Liver (tissue), 9 donors: ENCODE data around the gene SCLT1. TPM values are rescaled to one million over a fixed set of nuclear protein-coding genes. Genes with fewer than 3 reads are reported as not detected.

Source experiments
- DNase-seq: peaks from one replicate; pipeline ENCODE4 v3.0.0-alpha.2; 2017; ENCODE audit warnings: low spot score
- H3K27ac ChIP-seq, 2 donors: one replicate each; pipeline ENCODE4 v1.7.0; 2013; ENCODE audit warnings: inconsistent platforms in 2 of 2, low read length in 2 of 2, control low read depth in 1 of 2, low read depth in 1 of 2, mild to moderate bottlenecking in 1 of 2
- H3K27me3 ChIP-seq, 4 donors: one replicate each; pipeline versions ENCODE4 v1.6.1 to v1.7.0; 2013; ENCODE audit warnings: low read length in 3 of 4, inconsistent platforms in 1 of 4, mild to moderate bottlenecking in 1 of 4, moderate library complexity in 1 of 4; ENCODE audit not compliant: control insufficient read depth in 4 of 4, insufficient read depth in 4 of 4
- H3K36me3 ChIP-seq, 4 donors: one replicate each; pipeline versions ENCODE4 v1.6.1 to v1.7.0; 2013; ENCODE audit warnings: low read length in 3 of 4, mild to moderate bottlenecking in 3 of 4, low read depth in 1 of 4, moderate library complexity in 1 of 4; ENCODE audit not compliant: control insufficient read depth in 4 of 4, insufficient read depth in 3 of 4
- H3K4me1 ChIP-seq, 4 donors: one replicate each; pipeline versions ENCODE4 v1.6.1 to v1.7.0; 2013; ENCODE audit warnings: low read length in 3 of 4, mild to moderate bottlenecking in 3 of 4, moderate library complexity in 1 of 4; ENCODE audit not compliant: control insufficient read depth in 4 of 4, insufficient read depth in 4 of 4
- H3K4me3 ChIP-seq, 3 donors: one replicate each; pipeline versions ENCODE4 v1.6.1 to v1.7.0; 2013; ENCODE audit warnings: low read length in 3 of 3, control low read depth in 1 of 3, low read depth in 1 of 3, mild to moderate bottlenecking in 1 of 3
- H3K9ac ChIP-seq, 2 donors: one replicate each; pipeline ENCODE4 v1.7.0; 2013; ENCODE audit warnings: low read length in 2 of 2, mild to moderate bottlenecking in 2 of 2, moderate library complexity in 2 of 2, control low read depth in 1 of 2, low read depth in 1 of 2
- H3K9me3 ChIP-seq, 4 donors: one replicate each; pipeline versions ENCODE4 v1.6.1 to v1.7.0; 2013; ENCODE audit warnings: low read length in 3 of 4; ENCODE audit not compliant: control insufficient read depth in 4 of 4
- FOXA1 ChIP-seq: IDR thresholded peaks from 2 replicates; pipeline ENCODE4 v1.6.1; 2016; ENCODE audit warnings: antibody characterized with exemption
- FOXA2 ChIP-seq: IDR thresholded peaks from 2 replicates; pipeline ENCODE4 v1.6.1; 2016; ENCODE audit warnings: antibody characterized with exemption
- GABPA ChIP-seq, 2 donors: IDR thresholded peaks in 1 of 2; conservative IDR thresholded peaks in 1 of 2; 2 replicates each; pipeline ENCODE4 v1.6.1; 2016; ENCODE audit warnings: antibody characterized with exemption in 2 of 2, mild to moderate bottlenecking in 1 of 2, moderate library complexity in 1 of 2
- HNF4A ChIP-seq, 2 donors: conservative IDR thresholded peaks; 2 replicates each; pipeline ENCODE4 v1.6.1; 2016; ENCODE audit warnings: antibody characterized with exemption in 2 of 2, mild to moderate bottlenecking in 2 of 2
- HNF4G ChIP-seq: IDR thresholded peaks from 2 replicates; pipeline ENCODE4 v1.6.1; 2016; ENCODE audit warnings: antibody characterized with exemption
- NR2F2 ChIP-seq: IDR thresholded peaks from 2 replicates; pipeline ENCODE4 v1.6.1; 2016; ENCODE audit warnings: antibody characterized with exemption
- RAD21 ChIP-seq, 2 donors: IDR thresholded peaks; 2 replicates each; pipeline ENCODE4 v1.6.1; 2016; ENCODE audit warnings: antibody characterized with exemption in 2 of 2, mild to moderate bottlenecking in 2 of 2
- RXRA ChIP-seq, 2 donors: IDR thresholded peaks; 2 replicates each; pipeline ENCODE4 v1.6.1; 2017 to 2018; ENCODE audit warnings: antibody characterized with exemption in 2 of 2, mild to moderate bottlenecking in 1 of 2
- TAF1 ChIP-seq: conservative IDR thresholded peaks from 2 replicates; pipeline ENCODE4 v1.6.1; 2016; ENCODE audit warnings: antibody characterized with exemption, mild to moderate bottlenecking
- WGBS: extraction: QIAGEN DNeasy Blood & Tissue Kit; methylation state at CpG from one replicate; pipeline ENCODE4 v1.1.7; 2013; 5-methylcytosine and 5-hydroxymethylcytosine counted together
- polyA plus RNA-seq, 2 donors: library from polyadenylated mRNA; stranded (reverse) in 1 of 2; unstranded in 1 of 2; fragments of 200-250 nt in 1 of 2; fragments of >200 nt in 1 of 2; fragmentation: Nextera tagmentation in 1 of 2; extraction: Ambion mirVana in 1 of 2; gene quantifications; one replicate each; pipeline versions ENCODE4 v1.2.1 to v1.2.3, GENCODE V29; 2013 to 2015
- total RNA-seq, 2 donors: library from RNA; depleted of rRNA; stranded (reverse); fragments of >200 nt; gene quantifications; one replicate each; pipeline ENCODE4 v1.2.3, GENCODE V29; 2014
- TF ChIP-seq, protein P1 (sequence below): IDR thresholded peaks from 2 replicates; pipeline ENCODE4 v1.6.1; 2016; ENCODE audit warnings: antibody characterized with exemption
- TF ChIP-seq, protein P2 (sequence below): fragments of 150-350 bp; IDR thresholded peaks from 2 replicates; pipeline ENCODE4 v1.5.1; 2017; ENCODE audit warnings: improper control_type of control experiment, low read depth, low read length; ENCODE audit not compliant: missing input control
- TF ChIP-seq, protein P3 (sequence below): IDR thresholded peaks from 2 replicates; pipeline ENCODE4 v1.6.1; 2016; ENCODE audit warnings: antibody characterized with exemption
- donor health status: healthy.
- donor health status: healthy.
- donor health status: healthy.
- donor health status: healthy.
- donor health status: healthy.

The SCLT1 gene
- total and polyA plus RNA-seq, 4 donors, result 1.2 to 14.2 (median 4.0) TPM

DNA sequence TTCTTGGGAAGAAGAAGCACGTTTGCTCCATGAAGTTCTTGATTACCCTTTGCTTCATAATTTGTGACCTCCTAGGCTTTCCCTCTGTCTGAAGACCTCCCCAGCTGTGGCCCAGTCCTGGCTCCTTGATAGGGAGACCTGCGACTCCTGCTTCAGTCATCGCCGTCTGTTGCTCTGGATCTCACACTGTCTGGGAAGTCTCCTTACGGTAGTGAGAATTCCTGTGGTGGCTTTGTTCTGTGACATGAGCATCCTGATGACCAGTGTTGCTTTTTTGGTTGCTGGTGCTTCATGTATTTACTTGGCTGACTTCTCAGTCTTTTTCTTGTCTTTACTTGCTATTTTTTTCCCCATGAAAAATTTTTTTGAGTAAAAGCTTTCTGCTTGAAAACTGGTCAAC is 239.6 kb downstream of the SCLT1 start:
- Histone ChIP-seq H3K4me3 (no peak overlapping the region), H3K36me3 (peaks cover 11 to 90% (median 60%) of the 10 kb centered on the region in 4 donors), H3K4me1 (no peaks in the 10 kb centered on the region), H3K27ac (no peak overlapping the region), H3K27me3 (no peaks in the 10 kb centered on the region), H3K9me3 (no peaks in the 10 kb centered on the region), H3K9ac (no peak overlapping the region)
- DNase-seq, result no peak
- 93% methylated on average over 5 of the region's 5 CpGs for WGBS
- TF ChIP-seq, protein P1, sequence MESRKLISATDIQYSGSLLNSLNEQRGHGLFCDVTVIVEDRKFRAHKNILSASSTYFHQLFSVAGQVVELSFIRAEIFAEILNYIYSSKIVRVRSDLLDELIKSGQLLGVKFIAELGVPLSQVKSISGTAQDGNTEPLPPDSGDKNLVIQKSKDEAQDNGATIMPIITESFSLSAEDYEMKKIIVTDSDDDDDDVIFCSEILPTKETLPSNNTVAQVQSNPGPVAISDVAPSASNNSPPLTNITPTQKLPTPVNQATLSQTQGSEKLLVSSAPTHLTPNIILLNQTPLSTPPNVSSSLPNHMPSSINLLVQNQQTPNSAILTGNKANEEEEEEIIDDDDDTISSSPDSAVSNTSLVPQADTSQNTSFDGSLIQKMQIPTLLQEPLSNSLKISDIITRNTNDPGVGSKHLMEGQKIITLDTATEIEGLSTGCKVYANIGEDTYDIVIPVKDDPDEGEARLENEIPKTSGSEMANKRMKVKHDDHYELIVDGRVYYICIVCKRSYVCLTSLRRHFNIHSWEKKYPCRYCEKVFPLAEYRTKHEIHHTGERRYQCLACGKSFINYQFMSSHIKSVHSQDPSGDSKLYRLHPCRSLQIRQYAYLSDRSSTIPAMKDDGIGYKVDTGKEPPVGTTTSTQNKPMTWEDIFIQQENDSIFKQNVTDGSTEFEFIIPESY, result no peak
- TF ChIP-seq HNF4G (no peak), GABPA (IDR thresholded peaks at IDR 0.05 in 1 of 2, conservative IDR thresholded peaks at IDR 0.05 in 1 of 2) (no peak), NR2F2 (no peak), RXRA (IDR thresholded peaks at IDR 0.05) (no peak)

DNA sequence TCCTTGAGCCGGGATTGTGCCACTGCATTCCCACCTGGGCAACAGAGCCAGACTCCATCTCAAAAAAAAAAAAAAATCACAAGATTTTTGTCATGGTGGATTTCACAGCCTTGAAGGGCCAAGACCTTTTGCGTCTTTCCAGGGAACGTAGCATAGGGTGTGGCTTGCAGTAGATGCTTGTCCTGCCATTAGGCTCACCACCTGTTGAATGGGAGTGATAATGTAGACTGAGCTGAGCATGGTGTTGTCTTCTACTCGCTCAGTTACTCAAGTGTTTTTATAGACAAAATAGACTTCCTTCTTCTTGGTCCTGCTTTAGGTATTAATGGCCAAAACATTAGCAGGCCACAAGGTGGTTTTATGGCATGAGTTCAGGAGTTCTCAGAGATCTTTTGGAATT is 243.1 kb downstream of the SCLT1 start:
- Histone ChIP-seq H3K36me3 (peaks cover 8 to 82% (median 43%) of the 10 kb centered on the region in 4 donors), H3K9me3 (no peaks in the 10 kb centered on the region), H3K27me3 (no peaks in the 10 kb centered on the region), H3K4me1 (peaks cover 0 to 5% (median under 1%) of the 10 kb centered on the region in 4 donors), H3K27ac (no peak overlapping the region), H3K4me3 (no peak overlapping the region), H3K9ac (no peak overlapping the region)
- TF ChIP-seq, protein P2, sequence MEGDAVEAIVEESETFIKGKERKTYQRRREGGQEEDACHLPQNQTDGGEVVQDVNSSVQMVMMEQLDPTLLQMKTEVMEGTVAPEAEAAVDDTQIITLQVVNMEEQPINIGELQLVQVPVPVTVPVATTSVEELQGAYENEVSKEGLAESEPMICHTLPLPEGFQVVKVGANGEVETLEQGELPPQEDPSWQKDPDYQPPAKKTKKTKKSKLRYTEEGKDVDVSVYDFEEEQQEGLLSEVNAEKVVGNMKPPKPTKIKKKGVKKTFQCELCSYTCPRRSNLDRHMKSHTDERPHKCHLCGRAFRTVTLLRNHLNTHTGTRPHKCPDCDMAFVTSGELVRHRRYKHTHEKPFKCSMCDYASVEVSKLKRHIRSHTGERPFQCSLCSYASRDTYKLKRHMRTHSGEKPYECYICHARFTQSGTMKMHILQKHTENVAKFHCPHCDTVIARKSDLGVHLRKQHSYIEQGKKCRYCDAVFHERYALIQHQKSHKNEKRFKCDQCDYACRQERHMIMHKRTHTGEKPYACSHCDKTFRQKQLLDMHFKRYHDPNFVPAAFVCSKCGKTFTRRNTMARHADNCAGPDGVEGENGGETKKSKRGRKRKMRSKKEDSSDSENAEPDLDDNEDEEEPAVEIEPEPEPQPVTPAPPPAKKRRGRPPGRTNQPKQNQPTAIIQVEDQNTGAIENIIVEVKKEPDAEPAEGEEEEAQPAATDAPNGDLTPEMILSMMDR, result no peak
- TF ChIP-seq GABPA (IDR thresholded peaks at IDR 0.05 in 1 of 2, conservative IDR thresholded peaks at IDR 0.05 in 1 of 2), result no peak
- no peak for DNase-seq
- 98% methylated on average over 4 of the region's 4 CpGs for WGBS

DNA sequence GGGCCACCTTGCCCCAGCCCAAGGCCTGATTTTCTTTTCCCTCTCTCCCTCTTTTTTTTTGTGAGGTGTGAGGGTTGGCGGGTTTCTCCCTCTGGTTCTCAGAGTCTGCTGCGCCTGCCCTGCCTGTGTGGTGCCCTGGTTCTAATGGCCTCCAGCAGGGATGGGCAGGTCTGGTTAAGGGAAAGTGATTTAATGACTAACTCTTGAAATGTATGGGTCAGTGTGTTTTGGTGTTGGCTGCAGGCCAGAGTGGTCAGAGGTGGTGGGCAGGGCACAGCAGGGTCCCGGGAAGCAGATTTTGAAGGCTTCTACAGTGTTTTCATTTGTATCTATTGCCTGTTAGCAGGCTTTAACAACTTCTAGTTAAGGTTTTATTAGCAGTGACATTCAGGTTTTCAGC is 244.9 kb downstream of the SCLT1 start:
- DNase-seq, result no peak
- H3K9me3 ChIP-seq, result no peaks in the 10 kb centered on the region
- no peak overlapping the region for H3K4me3 ChIP-seq
- WGBS, result 95% methylated on average over 3 of the region's 3 CpGs
- peaks cover 8 to 73% (median 38%) of the 10 kb centered on the region in 4 donors for H3K36me3 ChIP-seq
- no peak for TF ChIP-seq FOXA1
- no peak for TF ChIP-seq TAF1
- TF ChIP-seq, protein P3, sequence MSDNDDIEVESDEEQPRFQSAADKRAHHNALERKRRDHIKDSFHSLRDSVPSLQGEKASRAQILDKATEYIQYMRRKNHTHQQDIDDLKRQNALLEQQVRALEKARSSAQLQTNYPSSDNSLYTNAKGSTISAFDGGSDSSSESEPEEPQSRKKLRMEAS, result no peak
- no peak for TF ChIP-seq FOXA2
- no peak for TF ChIP-seq RAD21 (IDR thresholded peaks at IDR 0.05)
- no peak for TF ChIP-seq HNF4A (conservative IDR thresholded peaks at IDR 0.05)
- TF ChIP-seq, protein P2, result no peak
- no peak overlapping the region for H3K9ac ChIP-seq
- H3K27me3 ChIP-seq, result no peaks in the 10 kb centered on the region
- peaks cover 0 to 13% (median 6%) of the 10 kb centered on the region in 4 donors for H3K4me1 ChIP-seq
- no peak overlapping the region for H3K27ac ChIP-seq
